GM12872 (cell line): ENCODE measurements around the gene AUP1.

Source experiments
- TF ChIP-seq, protein P1 (sequence below): IDR thresholded peaks from 3 replicates; pipeline ENCODE4 v1.5.1; 2011; ENCODE audit warnings: low read depth, mild to moderate bottlenecking, low read length, moderate library complexity; ENCODE audit not compliant: insufficient read depth

AUP1 gene

DNA sequence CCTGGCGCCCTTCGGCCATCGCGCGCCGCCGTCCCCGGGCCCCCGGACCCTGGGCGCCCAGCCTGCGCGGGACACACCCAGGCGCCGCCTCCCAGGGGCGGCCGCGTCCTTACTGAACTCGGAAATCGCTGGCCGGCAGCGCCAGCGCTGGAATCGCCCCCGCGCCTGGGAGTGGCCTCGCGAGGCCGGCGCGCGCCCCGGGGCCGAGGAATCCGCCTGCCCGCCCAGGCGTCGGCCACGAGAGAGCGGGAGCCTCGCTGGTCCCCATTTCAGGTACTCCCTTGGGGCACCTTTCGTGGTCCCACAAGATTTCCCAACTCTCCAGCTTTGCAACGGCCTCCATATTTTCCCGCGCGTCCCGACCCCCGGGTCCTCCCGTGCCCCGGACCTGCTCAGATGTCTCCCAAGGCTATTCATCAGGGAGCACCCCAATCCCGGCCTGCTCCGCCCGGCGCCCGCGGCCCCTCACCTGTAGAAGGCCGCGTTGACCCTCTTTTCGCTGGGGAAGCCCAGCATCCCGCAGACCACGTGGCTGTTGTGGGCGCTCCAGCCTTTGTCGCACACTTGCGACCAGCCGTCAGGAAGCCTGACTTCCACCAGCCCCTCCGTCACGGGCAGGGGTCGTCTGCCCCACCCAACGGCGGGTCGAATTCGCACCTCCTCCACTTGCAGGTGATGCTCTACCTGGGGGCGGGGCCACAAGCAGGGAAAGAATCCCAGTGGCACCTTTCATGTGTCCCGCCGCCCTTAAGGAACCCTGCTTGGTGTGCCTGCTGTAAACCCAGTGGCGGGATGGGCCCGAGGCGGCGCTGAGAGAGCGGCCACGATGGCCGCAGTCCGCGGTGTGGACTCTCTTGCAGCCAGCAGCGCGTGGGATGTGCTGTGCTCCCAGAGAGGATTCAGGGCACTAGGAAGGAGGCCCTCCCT lies 19.7 kb upstream of the AUP1 start:
- TF ChIP-seq, protein P1, sequence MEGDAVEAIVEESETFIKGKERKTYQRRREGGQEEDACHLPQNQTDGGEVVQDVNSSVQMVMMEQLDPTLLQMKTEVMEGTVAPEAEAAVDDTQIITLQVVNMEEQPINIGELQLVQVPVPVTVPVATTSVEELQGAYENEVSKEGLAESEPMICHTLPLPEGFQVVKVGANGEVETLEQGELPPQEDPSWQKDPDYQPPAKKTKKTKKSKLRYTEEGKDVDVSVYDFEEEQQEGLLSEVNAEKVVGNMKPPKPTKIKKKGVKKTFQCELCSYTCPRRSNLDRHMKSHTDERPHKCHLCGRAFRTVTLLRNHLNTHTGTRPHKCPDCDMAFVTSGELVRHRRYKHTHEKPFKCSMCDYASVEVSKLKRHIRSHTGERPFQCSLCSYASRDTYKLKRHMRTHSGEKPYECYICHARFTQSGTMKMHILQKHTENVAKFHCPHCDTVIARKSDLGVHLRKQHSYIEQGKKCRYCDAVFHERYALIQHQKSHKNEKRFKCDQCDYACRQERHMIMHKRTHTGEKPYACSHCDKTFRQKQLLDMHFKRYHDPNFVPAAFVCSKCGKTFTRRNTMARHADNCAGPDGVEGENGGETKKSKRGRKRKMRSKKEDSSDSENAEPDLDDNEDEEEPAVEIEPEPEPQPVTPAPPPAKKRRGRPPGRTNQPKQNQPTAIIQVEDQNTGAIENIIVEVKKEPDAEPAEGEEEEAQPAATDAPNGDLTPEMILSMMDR, result no peak

DNA sequence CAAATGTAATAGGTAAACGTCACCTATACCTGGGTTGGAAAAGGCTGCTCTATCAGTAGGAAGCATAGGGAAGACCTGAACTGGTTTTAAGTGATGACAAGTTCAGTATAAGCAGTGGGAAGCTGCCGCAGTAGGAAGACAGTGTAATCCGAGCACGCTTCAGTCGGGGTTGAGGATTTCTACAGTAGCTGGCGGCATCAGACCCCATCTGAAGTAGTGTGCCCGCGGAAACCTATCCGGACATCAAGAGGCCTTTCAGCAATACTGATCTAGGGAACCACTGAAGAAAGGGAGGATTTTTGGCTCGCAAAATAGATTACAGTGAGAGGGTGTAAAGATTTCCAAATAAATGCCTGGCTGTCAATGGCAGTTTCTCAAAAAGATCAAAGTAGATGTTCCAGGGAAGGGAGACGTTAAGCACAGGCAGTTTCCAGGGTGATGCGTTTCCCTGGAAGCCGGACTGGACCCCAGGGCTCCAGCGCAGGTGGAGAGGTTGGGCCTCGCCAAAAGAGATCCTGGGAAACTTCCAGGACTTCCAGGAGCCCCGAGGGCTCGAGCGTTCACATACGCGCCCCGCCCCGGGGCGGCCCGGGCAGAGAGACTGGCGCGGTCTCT lies 18.9 kb upstream of the AUP1 start:
- TF ChIP-seq, protein P1, result no peak

DNA sequence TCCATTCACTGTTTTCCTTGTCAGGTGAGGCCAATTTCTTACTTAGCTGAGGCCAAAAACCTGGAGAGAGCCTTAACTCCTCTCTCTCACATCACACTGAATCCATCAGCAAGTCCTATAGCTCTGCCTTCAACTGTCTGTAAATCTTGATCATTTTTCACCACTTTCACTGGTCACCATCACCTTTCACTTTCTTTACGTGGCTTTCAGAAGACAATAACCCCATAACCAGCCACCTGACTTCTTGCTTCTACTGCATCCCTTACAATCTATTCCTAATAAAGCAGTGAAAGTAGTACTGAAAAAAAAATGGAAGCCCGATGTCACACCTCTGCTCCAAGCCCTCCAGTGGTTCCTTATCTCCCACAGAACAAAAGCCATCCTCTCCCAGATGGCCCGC lies 16.5 kb upstream of the AUP1 start:
- TF ChIP-seq, protein P1, result no peak

DNA sequence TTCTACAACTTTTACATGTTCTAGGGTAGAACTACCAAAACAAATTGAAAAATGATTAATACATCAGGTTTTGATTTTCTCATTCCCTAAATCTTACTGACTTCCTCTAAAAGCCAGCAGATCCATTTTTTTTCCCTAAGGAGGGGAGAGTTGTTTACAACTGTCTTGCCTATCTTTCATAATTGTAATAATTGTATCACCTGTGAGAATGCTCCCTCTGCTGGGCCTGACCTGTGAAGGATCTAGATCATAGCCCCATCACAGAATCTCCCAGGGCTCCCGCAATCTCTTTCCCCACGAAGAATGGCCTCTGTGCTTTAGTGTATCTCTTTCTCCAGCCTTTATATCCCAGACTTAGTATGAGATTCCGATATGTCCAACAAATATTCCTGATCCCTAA lies 15.1 kb upstream of the AUP1 start:
- TF ChIP-seq, protein P1, result peak; percentile 36; the same call in 2 of the 3 replicates

DNA sequence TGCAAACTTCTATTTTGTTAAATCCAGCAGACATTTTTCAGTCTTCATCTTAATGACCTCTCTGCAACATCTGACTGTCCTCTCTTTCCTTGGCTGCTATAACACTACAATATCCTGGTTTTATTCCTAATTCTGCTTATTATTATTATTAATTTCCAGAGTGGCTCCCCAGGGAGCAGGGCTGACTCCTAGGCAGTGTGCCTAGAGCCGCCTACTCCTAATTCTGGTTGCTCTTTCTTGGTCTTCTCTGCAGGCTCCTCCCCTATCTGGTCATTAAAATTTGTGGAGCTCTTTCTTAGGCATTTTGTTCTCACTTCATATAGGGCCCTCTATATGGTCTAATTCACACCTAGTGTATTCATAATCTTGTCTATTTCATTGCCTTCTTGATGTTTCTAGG lies 13.5 kb upstream of the AUP1 start:
- TF ChIP-seq, protein P1, result no peak

DNA sequence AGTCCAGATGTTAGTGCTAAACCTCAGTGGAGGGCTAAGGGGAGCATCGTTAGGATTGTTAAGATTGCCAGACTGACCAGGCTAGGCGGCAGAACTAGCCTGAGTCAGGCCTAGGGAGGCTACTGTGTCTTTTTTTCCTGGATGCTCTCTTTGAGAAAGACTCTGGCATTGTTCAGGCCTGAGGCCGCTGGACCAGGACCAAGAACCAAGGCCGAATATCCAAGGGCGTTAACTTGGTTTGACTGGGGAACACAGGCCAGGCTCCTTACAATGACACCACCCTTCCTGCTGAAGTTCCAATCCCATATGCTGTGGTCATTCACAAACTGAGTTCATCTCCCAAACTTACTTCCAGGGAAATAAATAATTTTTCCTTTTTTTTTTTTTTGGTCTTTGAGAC lies 10.8 kb upstream of the AUP1 start:
- TF ChIP-seq, protein P1, result no peak

DNA sequence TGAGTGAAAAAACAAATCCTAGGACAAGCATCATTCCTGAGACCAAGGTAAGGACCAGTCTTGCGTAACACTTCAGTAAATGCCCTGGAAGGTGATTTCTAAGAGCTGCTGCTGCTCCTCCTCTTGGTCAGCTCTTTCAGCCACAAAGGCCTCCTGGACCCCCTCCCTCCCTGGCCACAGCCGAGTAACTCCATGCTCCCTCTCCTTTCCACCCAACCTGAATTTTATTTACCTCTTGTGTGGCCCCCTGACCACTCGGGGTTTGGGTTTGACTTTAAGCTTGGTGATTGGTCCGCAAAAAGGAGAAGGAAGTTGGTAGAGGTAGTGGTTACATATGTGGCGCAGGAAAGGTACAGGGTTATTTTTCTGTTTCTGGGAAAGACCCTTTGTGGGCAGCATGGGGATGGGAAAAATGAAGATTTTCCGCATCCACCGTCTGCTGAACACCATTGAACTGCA lies 9.4 kb upstream of the AUP1 start:
- TF ChIP-seq, protein P1, result no peak
